ENCODE measurements around the gene EIF3A.

Gene EIF3A

DNA sequence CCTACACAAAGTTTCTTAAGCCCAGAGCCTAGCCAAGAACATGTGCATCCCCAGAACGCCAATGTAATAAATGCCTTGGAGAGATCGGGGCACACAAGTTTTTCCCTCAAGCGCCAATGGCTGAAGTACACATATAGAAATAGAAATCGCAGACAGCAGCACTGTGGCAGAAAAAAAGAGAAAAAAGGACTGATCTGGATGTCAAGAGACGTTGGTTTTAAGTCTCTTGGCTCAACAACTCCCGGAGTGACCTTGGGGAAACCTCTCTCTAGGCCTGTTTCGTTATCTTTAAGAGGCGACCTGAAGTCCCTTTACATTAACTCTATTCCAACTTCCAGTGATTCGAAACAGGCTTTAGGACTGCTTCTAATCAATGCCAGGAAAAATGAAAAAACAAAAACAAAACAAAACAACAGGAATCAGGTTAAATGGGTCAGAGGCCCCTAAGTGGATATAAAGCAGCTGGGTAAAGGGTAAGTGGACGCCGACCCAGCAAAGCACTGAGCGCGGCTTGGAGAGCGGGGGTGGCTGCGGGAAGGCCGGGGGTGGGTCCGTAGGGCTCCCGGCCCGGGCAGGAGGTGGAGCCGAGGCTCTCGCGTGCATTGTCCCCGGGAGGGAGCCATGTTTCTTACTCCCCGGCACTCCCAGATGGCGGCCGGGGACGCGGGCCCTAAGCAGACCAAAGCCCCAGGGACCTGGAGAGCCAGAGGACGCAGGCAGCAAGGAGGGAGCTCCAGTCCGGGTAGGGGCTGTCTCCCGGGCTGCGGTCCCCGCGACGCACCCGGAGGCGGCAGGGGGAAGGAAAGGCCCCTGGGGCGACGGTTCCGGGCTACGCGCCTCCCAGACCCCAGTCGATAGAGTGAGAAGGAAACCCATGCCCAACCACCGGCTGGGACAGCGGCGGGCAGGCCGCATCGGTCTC, 757 bp downstream of the EIF3A start (continued):
- TF ChIP-seq, protein P1, sequence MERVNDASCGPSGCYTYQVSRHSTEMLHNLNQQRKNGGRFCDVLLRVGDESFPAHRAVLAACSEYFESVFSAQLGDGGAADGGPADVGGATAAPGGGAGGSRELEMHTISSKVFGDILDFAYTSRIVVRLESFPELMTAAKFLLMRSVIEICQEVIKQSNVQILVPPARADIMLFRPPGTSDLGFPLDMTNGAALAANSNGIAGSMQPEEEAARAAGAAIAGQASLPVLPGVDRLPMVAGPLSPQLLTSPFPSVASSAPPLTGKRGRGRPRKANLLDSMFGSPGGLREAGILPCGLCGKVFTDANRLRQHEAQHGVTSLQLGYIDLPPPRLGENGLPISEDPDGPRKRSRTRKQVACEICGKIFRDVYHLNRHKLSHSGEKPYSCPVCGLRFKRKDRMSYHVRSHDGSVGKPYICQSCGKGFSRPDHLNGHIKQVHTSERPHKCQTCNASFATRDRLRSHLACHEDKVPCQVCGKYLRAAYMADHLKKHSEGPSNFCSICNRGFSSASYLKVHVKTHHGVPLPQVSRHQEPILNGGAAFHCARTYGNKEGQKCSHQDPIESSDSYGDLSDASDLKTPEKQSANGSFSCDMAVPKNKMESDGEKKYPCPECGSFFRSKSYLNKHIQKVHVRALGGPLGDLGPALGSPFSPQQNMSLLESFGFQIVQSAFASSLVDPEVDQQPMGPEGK (tag by site-specific recombination; IDR thresholded peaks at IDR 0.05) = peak; percentile 69
- TF ChIP-seq ZNF114 (tag by site-specific recombination; IDR thresholded peaks at IDR 0.05) = no peak
- 0 out of 2 replicates have a peak, but pooled peaks have one; percentile 7 for TF ChIP-seq IKZF3 (tag by site-specific recombination; IDR thresholded peaks at IDR 0.05)
- TF ChIP-seq ZNF610 (tag by site-specific recombination; IDR thresholded peaks at IDR 0.05; ENCODE audit: borderline replicate concordance) = 0 out of 2 replicates have a peak, but pooled peaks have one; percentile 26
- no peak for TF ChIP-seq ZNF10 (tag by site-specific recombination; IDR thresholded peaks at IDR 0.05)
- no peak for TF ChIP-seq MEIS1 (CRISPR knock-in tag; IDR thresholded peaks at IDR 0.05; ENCODE audit: borderline replicate concordance)
- peak; percentile 51 for TF ChIP-seq SP2 (tag by site-specific recombination; IDR thresholded peaks at IDR 0.05)
- no peak for TF ChIP-seq KLF10 (tag by site-specific recombination; IDR thresholded peaks at IDR 0.05)
- no peak for TF ChIP-seq ZNF24 (tag by site-specific recombination; IDR thresholded peaks at IDR 0.05)
- TF ChIP-seq, protein P2, sequence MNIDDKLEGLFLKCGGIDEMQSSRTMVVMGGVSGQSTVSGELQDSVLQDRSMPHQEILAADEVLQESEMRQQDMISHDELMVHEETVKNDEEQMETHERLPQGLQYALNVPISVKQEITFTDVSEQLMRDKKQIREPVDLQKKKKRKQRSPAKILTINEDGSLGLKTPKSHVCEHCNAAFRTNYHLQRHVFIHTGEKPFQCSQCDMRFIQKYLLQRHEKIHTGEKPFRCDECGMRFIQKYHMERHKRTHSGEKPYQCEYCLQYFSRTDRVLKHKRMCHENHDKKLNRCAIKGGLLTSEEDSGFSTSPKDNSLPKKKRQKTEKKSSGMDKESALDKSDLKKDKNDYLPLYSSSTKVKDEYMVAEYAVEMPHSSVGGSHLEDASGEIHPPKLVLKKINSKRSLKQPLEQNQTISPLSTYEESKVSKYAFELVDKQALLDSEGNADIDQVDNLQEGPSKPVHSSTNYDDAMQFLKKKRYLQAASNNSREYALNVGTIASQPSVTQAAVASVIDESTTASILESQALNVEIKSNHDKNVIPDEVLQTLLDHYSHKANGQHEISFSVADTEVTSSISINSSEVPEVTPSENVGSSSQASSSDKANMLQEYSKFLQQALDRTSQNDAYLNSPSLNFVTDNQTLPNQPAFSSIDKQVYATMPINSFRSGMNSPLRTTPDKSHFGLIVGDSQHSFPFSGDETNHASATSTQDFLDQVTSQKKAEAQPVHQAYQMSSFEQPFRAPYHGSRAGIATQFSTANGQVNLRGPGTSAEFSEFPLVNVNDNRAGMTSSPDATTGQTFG (tag by site-specific recombination; IDR thresholded peaks at IDR 0.05; ENCODE audit: borderline replicate concordance) = no peak
- no peak for TF ChIP-seq ZNF416 (tag by site-specific recombination; IDR thresholded peaks at IDR 0.05)
- TF ChIP-seq YY2 (tag by site-specific recombination; IDR thresholded peaks at IDR 0.05) = peak; percentile 76
- no peak for TF ChIP-seq ZNF596 (tag by site-specific recombination; IDR thresholded peaks at IDR 0.05)
- peak; percentile 62 for TF ChIP-seq SP3 (tag by site-specific recombination; IDR thresholded peaks at IDR 0.05)
- peak; percentile 48; the same call in 1 of the 2 replicates for TF ChIP-seq ZNF561 (tag by site-specific recombination; IDR thresholded peaks at IDR 0.05; ENCODE audit: borderline replicate concordance)
- no peak for TF ChIP-seq ZNF404 (tag by site-specific recombination; IDR thresholded peaks at IDR 0.05)
- peak; percentile 27; the same call in 1 of the 2 replicates for TF ChIP-seq WT1 (tag by site-specific recombination; IDR thresholded peaks at IDR 0.05)
- TF ChIP-seq ZNF777 (tag by site-specific recombination; IDR thresholded peaks at IDR 0.05; ENCODE audit: borderline replicate concordance) = no peak
- no peak for TF ChIP-seq ZNF223 (tag by site-specific recombination; IDR thresholded peaks at IDR 0.05)
- TF ChIP-seq EGR2 (tag by site-specific recombination; IDR thresholded peaks at IDR 0.05; ENCODE audit: low read depth) = peak; percentile 78
- peak; percentile 92 for TF ChIP-seq GLIS2 (tag by site-specific recombination; IDR thresholded peaks at IDR 0.05)
- TF ChIP-seq ZNF510 (tag by site-specific recombination; IDR thresholded peaks at IDR 0.05; ENCODE audit: insufficient replicate concordance) = no peak
- TF ChIP-seq, protein P3, sequence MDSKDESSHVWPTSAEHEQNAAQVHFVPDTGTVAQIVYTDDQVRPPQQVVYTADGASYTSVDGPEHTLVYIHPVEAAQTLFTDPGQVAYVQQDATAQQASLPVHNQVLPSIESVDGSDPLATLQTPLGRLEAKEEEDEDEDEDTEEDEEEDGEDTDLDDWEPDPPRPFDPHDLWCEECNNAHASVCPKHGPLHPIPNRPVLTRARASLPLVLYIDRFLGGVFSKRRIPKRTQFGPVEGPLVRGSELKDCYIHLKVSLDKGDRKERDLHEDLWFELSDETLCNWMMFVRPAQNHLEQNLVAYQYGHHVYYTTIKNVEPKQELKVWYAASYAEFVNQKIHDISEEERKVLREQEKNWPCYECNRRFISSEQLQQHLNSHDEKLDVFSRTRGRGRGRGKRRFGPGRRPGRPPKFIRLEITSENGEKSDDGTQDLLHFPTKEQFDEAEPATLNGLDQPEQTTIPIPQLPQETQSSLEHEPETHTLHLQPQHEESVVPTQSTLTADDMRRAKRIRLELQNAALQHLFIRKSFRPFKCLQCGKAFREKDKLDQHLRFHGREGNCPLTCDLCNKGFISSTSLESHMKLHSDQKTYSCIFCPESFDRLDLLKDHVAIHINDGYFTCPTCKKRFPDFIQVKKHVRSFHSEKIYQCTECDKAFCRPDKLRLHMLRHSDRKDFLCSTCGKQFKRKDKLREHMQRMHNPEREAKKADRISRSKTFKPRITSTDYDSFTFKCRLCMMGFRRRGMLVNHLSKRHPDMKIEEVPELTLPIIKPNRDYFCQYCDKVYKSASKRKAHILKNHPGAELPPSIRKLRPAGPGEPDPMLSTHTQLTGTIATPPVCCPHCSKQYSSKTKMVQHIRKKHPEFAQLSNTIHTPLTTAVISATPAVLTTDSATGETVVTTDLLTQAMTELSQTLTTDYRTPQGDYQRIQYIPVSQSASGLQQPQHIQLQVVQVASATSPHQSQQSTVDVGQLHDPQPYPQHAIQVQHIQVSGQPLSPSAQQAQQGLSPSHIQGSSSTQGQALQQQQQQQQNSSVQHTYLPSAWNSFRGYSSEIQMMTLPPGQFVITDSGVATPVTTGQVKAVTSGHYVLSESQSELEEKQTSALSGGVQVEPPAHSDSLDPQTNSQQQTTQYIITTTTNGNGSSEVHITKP (tag by site-specific recombination; IDR thresholded peaks at IDR 0.05) = no peak
- TF ChIP-seq RBAK (tag by site-specific recombination; IDR thresholded peaks at IDR 0.05) = no peak
- TF ChIP-seq, protein P4, sequence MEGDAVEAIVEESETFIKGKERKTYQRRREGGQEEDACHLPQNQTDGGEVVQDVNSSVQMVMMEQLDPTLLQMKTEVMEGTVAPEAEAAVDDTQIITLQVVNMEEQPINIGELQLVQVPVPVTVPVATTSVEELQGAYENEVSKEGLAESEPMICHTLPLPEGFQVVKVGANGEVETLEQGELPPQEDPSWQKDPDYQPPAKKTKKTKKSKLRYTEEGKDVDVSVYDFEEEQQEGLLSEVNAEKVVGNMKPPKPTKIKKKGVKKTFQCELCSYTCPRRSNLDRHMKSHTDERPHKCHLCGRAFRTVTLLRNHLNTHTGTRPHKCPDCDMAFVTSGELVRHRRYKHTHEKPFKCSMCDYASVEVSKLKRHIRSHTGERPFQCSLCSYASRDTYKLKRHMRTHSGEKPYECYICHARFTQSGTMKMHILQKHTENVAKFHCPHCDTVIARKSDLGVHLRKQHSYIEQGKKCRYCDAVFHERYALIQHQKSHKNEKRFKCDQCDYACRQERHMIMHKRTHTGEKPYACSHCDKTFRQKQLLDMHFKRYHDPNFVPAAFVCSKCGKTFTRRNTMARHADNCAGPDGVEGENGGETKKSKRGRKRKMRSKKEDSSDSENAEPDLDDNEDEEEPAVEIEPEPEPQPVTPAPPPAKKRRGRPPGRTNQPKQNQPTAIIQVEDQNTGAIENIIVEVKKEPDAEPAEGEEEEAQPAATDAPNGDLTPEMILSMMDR (tag by site-specific recombination; IDR thresholded peaks at IDR 0.05) = 0 out of 2 replicates have a peak, but pooled peaks have one; percentile 5
- TF ChIP-seq, protein P5, sequence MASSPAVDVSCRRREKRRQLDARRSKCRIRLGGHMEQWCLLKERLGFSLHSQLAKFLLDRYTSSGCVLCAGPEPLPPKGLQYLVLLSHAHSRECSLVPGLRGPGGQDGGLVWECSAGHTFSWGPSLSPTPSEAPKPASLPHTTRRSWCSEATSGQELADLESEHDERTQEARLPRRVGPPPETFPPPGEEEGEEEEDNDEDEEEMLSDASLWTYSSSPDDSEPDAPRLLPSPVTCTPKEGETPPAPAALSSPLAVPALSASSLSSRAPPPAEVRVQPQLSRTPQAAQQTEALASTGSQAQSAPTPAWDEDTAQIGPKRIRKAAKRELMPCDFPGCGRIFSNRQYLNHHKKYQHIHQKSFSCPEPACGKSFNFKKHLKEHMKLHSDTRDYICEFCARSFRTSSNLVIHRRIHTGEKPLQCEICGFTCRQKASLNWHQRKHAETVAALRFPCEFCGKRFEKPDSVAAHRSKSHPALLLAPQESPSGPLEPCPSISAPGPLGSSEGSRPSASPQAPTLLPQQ (tag by site-specific recombination; IDR thresholded peaks at IDR 0.05) = peak; percentile 39; the same call in 1 of the 2 replicates
- TF ChIP-seq ZNF335 (tag by site-specific recombination; conservative IDR thresholded peaks at IDR 0.05) = peak; percentile 75
- TF ChIP-seq KLF16 (tag by site-specific recombination; IDR thresholded peaks at IDR 0.05) = peak; percentile 81

Data from HEK293 (cell line).